Upper lobe of left lung (tissue), 4 donors: ENCODE data around the gene CLEC17A.
"Not testable (repeated sequence)": the region's sequence is repeated elsewhere in the genome, so short reads cannot be mapped to it uniquely, and the experiment has no call there.

Experiments used
- CTCF ChIP-seq, 6 experiments: fragments of 450-650 bp in 4 of 6; fragments of 200-600 bp in 2 of 6; sonication (generic) in 2 of 6; IDR thresholded peaks; one replicate each; pipeline ENCODE4 v1.5.1; 2016 to 2019; ENCODE audit warnings: antibody characterized with exemption in 6 of 6
- EP300 ChIP-seq, 4 donors: sonication (generic); formaldehyde crosslinking; IDR thresholded peaks; one replicate each; pipeline ENCODE4 v1.5.1; 2017; ENCODE audit warnings: antibody characterized with exemption in 4 of 4, control low read depth in 2 of 4
- POLR2A ChIP-seq, 4 donors: fragments of 450-650 bp; IDR thresholded peaks; one replicate each; pipeline ENCODE4 v1.5.1; 2016 to 2017; ENCODE audit warnings: antibody characterized with exemption in 4 of 4, mild to moderate bottlenecking in 2 of 4
- POLR2AphosphoS5 ChIP-seq, 2 donors: sonication (generic); formaldehyde crosslinking; IDR thresholded peaks; one replicate each; pipeline ENCODE4 v1.5.1; 2017; ENCODE audit warnings: antibody characterized with exemption in 2 of 2

DNA sequence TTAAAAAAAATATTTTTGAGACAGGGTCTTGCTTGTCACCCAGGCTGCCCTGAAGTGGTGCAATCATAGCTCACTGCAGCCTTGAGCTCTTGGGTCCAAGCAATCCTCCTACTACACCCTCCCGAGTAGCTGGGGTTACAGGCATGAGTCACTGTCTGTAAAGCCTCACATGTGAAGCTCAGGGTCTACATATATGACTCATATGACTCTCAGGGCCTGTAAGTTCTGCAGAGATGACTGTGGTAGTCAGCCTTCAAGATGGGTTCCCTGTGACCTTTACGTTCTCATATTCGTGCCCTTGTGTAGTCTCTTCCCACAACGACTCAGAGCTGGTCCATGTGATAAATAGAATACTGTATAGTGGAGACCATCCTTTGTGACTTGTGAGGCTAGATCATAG is 6.5 kb downstream of the CLEC17A start:
- TF ChIP-seq CTCF, POLR2A, EP300, POLR2AphosphoS5 (IDR thresholded peaks at IDR 0.05): not testable (repeated sequence)
